Suppressor macrophage treated with lipopolysaccharide for 1 hour (primary cell): ENCODE results near the gene CCDC137.

ENCODE experiments used
- DNase-seq, 3 donors: peaks; one replicate each; pipeline ENCODE4 v3.0.0-alpha.2; 2020 to 2022

Gene CCDC137

GRCh38 chr17:81703747-81704654, 37.5 kb downstream of the CCDC137 start:
- DNase-seq: peak in 1 of 3 donors; percentile 29

- no peak for DNase-seq
Measured at GRCh38 chr17:81705518-81706231, 39.1 kb downstream of the CCDC137 start.

- DNase-seq: no peak
Measured at GRCh38 chr17:81706232-81706611, 39.7 kb downstream of the CCDC137 start.

- DNase-seq: no peak
Measured at GRCh38 chr17:81706757-81707624, 40.5 kb downstream of the CCDC137 start.

- no peak for DNase-seq
Measured at GRCh38 chr17:81707725-81708646, 41.4 kb downstream of the CCDC137 start.

GRCh38 chr17:81708739-81709185, 42.2 kb downstream of the CCDC137 start:
- no peak for DNase-seq

GRCh38 chr17:81710514-81711308, 44.2 kb downstream of the CCDC137 start:
- peak; percentile 40 to 44 (median 41) for DNase-seq

- peak; percentile 81 to 95 (median 89) for DNase-seq
Measured at GRCh38 chr17:81711814-81712467, 45.4 kb downstream of the CCDC137 start, which contains the start of gene SLC25A10. SLC25A10 (plus strand) TSS chr17:81712284; CDS start chr17:81712427, 143 bp downstream.

GRCh38 chr17:81712468-81713003, 46.0 kb downstream of the CCDC137 start:
- peak in 2 of 3 donors; percentile 38 to 67 for DNase-seq

GRCh38 chr17:81713004-81713555, 46.5 kb downstream of the CCDC137 start:
- no peak for DNase-seq

- DNase-seq: no peak
Measured at GRCh38 chr17:81713556-81714411, 47.2 kb downstream of the CCDC137 start.

- DNase-seq: no peak
Measured at GRCh38 chr17:81714412-81715106, 48.0 kb downstream of the CCDC137 start.

- no peak for DNase-seq
Measured at GRCh38 chr17:81715107-81715871, 48.8 kb downstream of the CCDC137 start.

GRCh38 chr17:81715872-81716673, 49.5 kb downstream of the CCDC137 start:
- DNase-seq: no peak

- DNase-seq: no peak
Measured at GRCh38 chr17:81716674-81716996, 50.1 kb downstream of the CCDC137 start.

- no peak for DNase-seq
Measured at GRCh38 chr17:81717049-81717765, 50.7 kb downstream of the CCDC137 start.
